Astrocyte (in vitro differentiated cells and primary cell): ENCODE measurements around the gene ADGRG6. TPM values are rescaled to one million over a fixed set of nuclear protein-coding genes. Genes with fewer than 3 reads are reported as not detected.

Experiments
- DNase-seq: peaks from one replicate; pipeline ENCODE4 v3.0.0-alpha.2; 2010; ENCODE audit warnings: low read depth
- FAIRE-seq: peaks from 2 replicates; lab custom pipeline; 2011; peaks lifted over from hg19 to GRCh38; lab: Jason Lieb, UNC
- H2AFZ ChIP-seq: 2 replicates; pipeline ENCODE4 v1.6.0; 2012; ENCODE audit warnings: low read depth, low read length, inconsistent platforms
- H3K27ac ChIP-seq: 2 replicates; pipeline ENCODE4 v1.5.1; 2011; ENCODE audit warnings: low read depth, low read length, inconsistent platforms
- H3K27me3 ChIP-seq: 2 replicates; pipeline ENCODE4 v1.6.0; 2011; ENCODE audit warnings: low read length, inconsistent platforms; ENCODE audit not compliant: insufficient read depth
- H3K36me3 ChIP-seq: 2 replicates; pipeline ENCODE4 v1.5.1; 2011; ENCODE audit warnings: low read length, inconsistent platforms; ENCODE audit not compliant: insufficient read depth
- H3K4me1 ChIP-seq: 2 replicates; pipeline ENCODE4 v1.5.1; 2011; ENCODE audit warnings: low read length, inconsistent platforms; ENCODE audit not compliant: insufficient read depth
- H3K4me2 ChIP-seq: 2 replicates; pipeline ENCODE4 v1.6.0; 2012; ENCODE audit warnings: low read length, inconsistent platforms
- H3K4me3 ChIP-seq: 2 replicates; pipeline ENCODE4 v1.5.1; 2011; ENCODE audit warnings: low read depth, mild to moderate bottlenecking, low read length, inconsistent platforms; ENCODE audit not compliant: insufficient read depth
- H3K79me2 ChIP-seq: 2 replicates; pipeline ENCODE4 v1.6.0; 2012; ENCODE audit warnings: mild to moderate bottlenecking, low read length, inconsistent platforms; ENCODE audit not compliant: insufficient read depth
- H3K9ac ChIP-seq: 2 replicates; pipeline ENCODE4 v1.6.0; 2012; ENCODE audit warnings: mild to moderate bottlenecking, low read length, inconsistent platforms
- H3K9me3 ChIP-seq: 2 replicates; pipeline ENCODE4 v1.5.1; 2012; ENCODE audit warnings: low read depth, mild to moderate bottlenecking, low read length, inconsistent platforms; ENCODE audit not compliant: insufficient read depth
- H4K20me1 ChIP-seq: 2 replicates; pipeline ENCODE4 v1.6.0; 2012; ENCODE audit warnings: low read length, inconsistent platforms; ENCODE audit not compliant: insufficient read depth
- H3K27ac Mint-ChIP-seq: one replicate; pipeline ENCODE4 v1.8.0; 2021; ENCODE audit warnings: mild to moderate bottlenecking, mixed read lengths; ENCODE audit not compliant: unreplicated experiment
- H3K27me3 Mint-ChIP-seq: one replicate; pipeline ENCODE4 v1.8.0; 2021; ENCODE audit warnings: low read depth, mixed read lengths; ENCODE audit not compliant: unreplicated experiment
- H3K36me3 Mint-ChIP-seq: one replicate; pipeline ENCODE4 v1.8.0; 2021; ENCODE audit warnings: low read depth, mixed read lengths; ENCODE audit not compliant: unreplicated experiment
- H3K4me1 Mint-ChIP-seq: one replicate; pipeline ENCODE4 v1.8.0; 2021; ENCODE audit warnings: low read depth, mixed read lengths; ENCODE audit not compliant: unreplicated experiment
- H3K4me3 Mint-ChIP-seq: one replicate; pipeline ENCODE4 v1.8.0; 2021; ENCODE audit warnings: mild to moderate bottlenecking, moderate library complexity, mixed read lengths; ENCODE audit not compliant: unreplicated experiment
- H3K9me3 Mint-ChIP-seq: one replicate; pipeline ENCODE4 v1.8.0; 2021; ENCODE audit warnings: mild to moderate bottlenecking, mixed read lengths; ENCODE audit not compliant: unreplicated experiment
- CTCF ChIP-seq: IDR thresholded peaks from 2 replicates; pipeline ENCODE4 v1.5.1; 2011; ENCODE audit warnings: low read depth, mild to moderate bottlenecking, inconsistent platforms, low read length, moderate library complexity; ENCODE audit not compliant: insufficient read depth
- EZH2 ChIP-seq: IDR thresholded peaks from 2 replicates; pipeline ENCODE4 v1.6.1; 2012; ENCODE audit warnings: mild to moderate bottlenecking, low read length, inconsistent platforms; ENCODE audit not compliant: insufficient read depth
- total RNA-seq: library from RNA; stranded (reverse); gene quantifications from 2 replicates; pipeline ENCODE4 v1.2.1, GENCODE V29; 2021

Gene ADGRG6
- total RNA-seq, 1 donor from 2014 or later: 98.2 TPM

- Histone ChIP-seq H3K4me2 (no peak overlapping the region), H3K27me3 (no peaks in the 10 kb centered on the region), H3K9ac (no peak overlapping the region), H2AFZ (no peak overlapping the region), H4K20me1 (no peaks in the 10 kb centered on the region), H3K79me2 (no peaks in the 10 kb centered on the region), H3K4me3 (no peak overlapping the region), H3K36me3 (no peaks in the 10 kb centered on the region), H3K27ac (no peak overlapping the region), H3K9me3 (no peaks in the 10 kb centered on the region), H3K4me1 (no peaks in the 10 kb centered on the region)
- no peak overlapping the region for H3K4me3 Mint-ChIP-seq
- DNase-seq (no peak), FAIRE-seq (no peak)
- no peaks in the 10 kb centered on the region for H3K4me1 Mint-ChIP-seq
- H3K9me3 Mint-ChIP-seq: peaks cover 2% of the 10 kb centered on the region
- no peaks in the 10 kb centered on the region for H3K36me3 Mint-ChIP-seq
- no peak overlapping the region for H3K27ac Mint-ChIP-seq
- TF ChIP-seq CTCF: no peak
- TF ChIP-seq EZH2: no peak
- no peaks in the 10 kb centered on the region for H3K27me3 Mint-ChIP-seq
Measured at GRCh38 chr6:142482249-142482648, 180.4 kb downstream of the ADGRG6 start.

- FAIRE-seq (peak; percentile 70), DNase-seq (no peak)
- Histone ChIP-seq H3K4me3 (no peak overlapping the region), H3K36me3 (no peaks in the 10 kb centered on the region), H3K27me3 (no peaks in the 10 kb centered on the region), H4K20me1 (no peaks in the 10 kb centered on the region), H3K9me3 (no peaks in the 10 kb centered on the region), H3K27ac (no peak overlapping the region), H3K4me2 (no peak overlapping the region), H3K4me1 (no peaks in the 10 kb centered on the region), H3K9ac (no peak overlapping the region), H3K79me2 (no peaks in the 10 kb centered on the region), H2AFZ (no peak overlapping the region)
- Mint-ChIP-seq H3K4me3 (no peak overlapping the region), H3K27ac (no peak overlapping the region), H3K27me3 (no peaks in the 10 kb centered on the region), H3K4me1 (no peaks in the 10 kb centered on the region), H3K36me3 (no peaks in the 10 kb centered on the region), H3K9me3 (peaks cover 2% of the 10 kb centered on the region)
- TF ChIP-seq CTCF: no peak
- no peak for TF ChIP-seq EZH2
Measured at GRCh38 chr6:142482974-142483373, 181.2 kb downstream of the ADGRG6 start.

- no peaks in the 10 kb centered on the region for H3K27me3 ChIP-seq
- H3K4me1 ChIP-seq: no peaks in the 10 kb centered on the region
- Mint-ChIP-seq H3K4me3 (no peak overlapping the region), H3K36me3 (no peaks in the 10 kb centered on the region), H3K4me1 (no peaks in the 10 kb centered on the region), H3K27ac (no peak overlapping the region), H3K27me3 (no peaks in the 10 kb centered on the region), H3K9me3 (peaks cover 2% of the 10 kb centered on the region)
- FAIRE-seq (no peak), DNase-seq (peak; percentile 35)
- no peak overlapping the region for H3K4me3 ChIP-seq
- H2AFZ ChIP-seq: no peak overlapping the region
- H3K79me2 ChIP-seq: no peaks in the 10 kb centered on the region
- TF ChIP-seq CTCF: no peak
- TF ChIP-seq EZH2: no peak
- H3K9me3 ChIP-seq: no peaks in the 10 kb centered on the region
- no peaks in the 10 kb centered on the region for H4K20me1 ChIP-seq
- H3K27ac ChIP-seq: no peak overlapping the region
- no peak overlapping the region for H3K9ac ChIP-seq
- no peak overlapping the region for H3K4me2 ChIP-seq
- no peaks in the 10 kb centered on the region for H3K36me3 ChIP-seq
Measured at GRCh38 chr6:142485256-142485655, 183.4 kb downstream of the ADGRG6 start.
